KMS-11 (cell line): ENCODE measurements around the gene CCDC159.

Experiments
- H2AFZ ChIP-seq: fragments of 200-600 bp; sonication (generic); 2 replicates; pipeline ENCODE4 v1.6.1; 2016; ENCODE audit warnings: antibody characterized with exemption, mixed run types, low read depth
- H3K27ac ChIP-seq: fragments of 200-600 bp; sonication (generic); 2 replicates; pipeline ENCODE4 v1.6.1; 2016; ENCODE audit warnings: mild to moderate bottlenecking, mixed run types
- H3K27me3 ChIP-seq: fragments of 200-600 bp; sonication (generic); 2 replicates; pipeline ENCODE4 v1.6.1; 2017; ENCODE audit warnings: mild to moderate bottlenecking, low read depth, mixed run types, moderate library complexity; ENCODE audit not compliant: insufficient read depth
- H3K36me3 ChIP-seq: fragments of 200-600 bp; sonication (generic); 2 replicates; pipeline ENCODE4 v1.6.1; 2017; ENCODE audit warnings: mild to moderate bottlenecking, mixed run types; ENCODE audit not compliant: insufficient read depth
- H3K4me1 ChIP-seq: fragments of 200-600 bp; sonication (generic); 2 replicates; pipeline ENCODE4 v1.6.1; 2016; ENCODE audit warnings: mild to moderate bottlenecking, low read depth, mixed run types; ENCODE audit not compliant: poor library complexity, severe bottlenecking
- H3K4me2 ChIP-seq: fragments of 200-600 bp; sonication (generic); 2 replicates; pipeline ENCODE4 v1.7.0; 2016; ENCODE audit warnings: mild to moderate bottlenecking, mixed run types
- H3K4me3 ChIP-seq: fragments of 200-600 bp; sonication (generic); IDR thresholded peaks from 2 replicates; pipeline ENCODE4 v1.6.1; 2017; ENCODE audit warnings: low read depth, low read length, mixed read lengths; ENCODE audit not compliant: insufficient read depth
- H3K79me2 ChIP-seq: fragments of 200-600 bp; sonication (generic); 2 replicates; pipeline ENCODE4 v1.6.1; 2016; ENCODE audit warnings: low read depth, mixed run types; ENCODE audit not compliant: insufficient read depth
- H3K9ac ChIP-seq: fragments of 200-600 bp; sonication (generic); 2 replicates; pipeline ENCODE4 v1.6.1; 2016; ENCODE audit warnings: mild to moderate bottlenecking, mixed run types
- H4K20me1 ChIP-seq: fragments of 200-600 bp; sonication (generic); 2 replicates; pipeline ENCODE4 v1.6.1; 2016; ENCODE audit warnings: mild to moderate bottlenecking, mixed run types; ENCODE audit not compliant: insufficient read depth
- TF ChIP-seq, protein P1 (sequence below): fragments of 200-600 bp; sonication (generic); conservative IDR thresholded peaks from 2 replicates; pipeline ENCODE4 v1.6.1; 2017; ENCODE audit warnings: low read depth, mild to moderate bottlenecking, antibody characterized with exemption, low read length, moderate library complexity, mixed read lengths

The CCDC159 gene

DNA sequence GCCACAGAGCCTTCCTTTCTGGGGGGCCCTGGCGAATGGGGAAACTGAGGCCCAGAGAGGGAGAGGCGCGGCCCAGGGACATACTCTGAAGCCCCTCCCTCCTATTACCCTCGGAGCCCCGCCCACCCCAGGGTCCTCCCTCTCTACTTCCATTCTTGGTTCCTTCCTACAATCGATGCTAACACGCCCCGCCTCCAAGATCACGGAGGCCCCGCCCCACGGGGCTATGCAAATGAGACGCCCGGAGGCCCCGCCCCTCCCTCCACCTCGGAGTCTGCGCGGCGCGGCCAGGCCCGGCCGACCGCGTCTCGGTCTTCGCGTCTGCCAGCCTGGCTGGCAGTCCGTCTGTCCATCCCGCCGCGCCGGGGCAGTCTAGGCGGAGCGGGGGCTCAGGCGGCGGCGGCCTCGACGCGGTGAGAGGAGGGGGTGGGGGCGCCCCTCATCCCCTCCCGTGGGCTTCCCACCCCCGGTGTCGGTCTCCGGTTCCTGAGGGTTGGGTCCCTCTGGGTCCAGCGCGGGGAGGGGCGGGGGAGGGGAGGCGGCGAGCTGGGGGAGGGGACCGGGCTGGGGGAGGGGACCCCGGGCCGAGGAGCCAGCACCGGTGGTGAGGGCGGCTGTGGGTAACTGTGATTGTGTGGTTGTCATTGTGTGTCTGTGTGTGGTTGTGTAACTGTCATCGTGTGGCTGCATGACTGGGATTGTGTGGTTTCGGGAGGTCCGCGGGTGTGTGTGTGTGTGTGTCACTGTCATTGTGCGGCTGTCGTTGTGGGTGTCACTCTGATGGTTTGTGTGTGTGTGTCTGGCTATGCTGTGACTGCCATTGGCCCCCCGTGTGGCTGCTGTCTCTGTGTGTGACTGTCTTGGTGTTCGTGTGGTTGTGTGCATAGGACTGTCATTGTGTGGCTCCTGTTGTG lies 9.1 kb downstream of the CCDC159 start, which contains the start of gene PLPPR2:
Gene PLPPR2 (plus strand): TSS at position 273 of the 914 bp plus-strand sequence. CDS start 2,242 bp downstream, outside the sequence.
- no peak within 1 kb of the TSS for H3K9ac ChIP-seq
- H3K79me2 ChIP-seq: no peaks in the 10 kb centered on the region
- H3K4me1 ChIP-seq: peaks cover 9% of the 10 kb centered on the region
- no peak within 1 kb of the TSS for H3K27ac ChIP-seq
- TF ChIP-seq, protein P1, sequence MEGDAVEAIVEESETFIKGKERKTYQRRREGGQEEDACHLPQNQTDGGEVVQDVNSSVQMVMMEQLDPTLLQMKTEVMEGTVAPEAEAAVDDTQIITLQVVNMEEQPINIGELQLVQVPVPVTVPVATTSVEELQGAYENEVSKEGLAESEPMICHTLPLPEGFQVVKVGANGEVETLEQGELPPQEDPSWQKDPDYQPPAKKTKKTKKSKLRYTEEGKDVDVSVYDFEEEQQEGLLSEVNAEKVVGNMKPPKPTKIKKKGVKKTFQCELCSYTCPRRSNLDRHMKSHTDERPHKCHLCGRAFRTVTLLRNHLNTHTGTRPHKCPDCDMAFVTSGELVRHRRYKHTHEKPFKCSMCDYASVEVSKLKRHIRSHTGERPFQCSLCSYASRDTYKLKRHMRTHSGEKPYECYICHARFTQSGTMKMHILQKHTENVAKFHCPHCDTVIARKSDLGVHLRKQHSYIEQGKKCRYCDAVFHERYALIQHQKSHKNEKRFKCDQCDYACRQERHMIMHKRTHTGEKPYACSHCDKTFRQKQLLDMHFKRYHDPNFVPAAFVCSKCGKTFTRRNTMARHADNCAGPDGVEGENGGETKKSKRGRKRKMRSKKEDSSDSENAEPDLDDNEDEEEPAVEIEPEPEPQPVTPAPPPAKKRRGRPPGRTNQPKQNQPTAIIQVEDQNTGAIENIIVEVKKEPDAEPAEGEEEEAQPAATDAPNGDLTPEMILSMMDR: no peak
- H2AFZ ChIP-seq: peak within 1 kb of the TSS; percentile 52; the same call in 1 of the 2 replicates
- no peak within 1 kb of the TSS for H3K4me3 ChIP-seq
- H4K20me1 ChIP-seq: no peaks in the 10 kb centered on the region
- H3K4me2 ChIP-seq: peak within 1 kb of the TSS; percentile 54
- H3K27me3 ChIP-seq: no peaks in the 10 kb centered on the region
- no peaks in the 10 kb centered on the region for H3K36me3 ChIP-seq

DNA sequence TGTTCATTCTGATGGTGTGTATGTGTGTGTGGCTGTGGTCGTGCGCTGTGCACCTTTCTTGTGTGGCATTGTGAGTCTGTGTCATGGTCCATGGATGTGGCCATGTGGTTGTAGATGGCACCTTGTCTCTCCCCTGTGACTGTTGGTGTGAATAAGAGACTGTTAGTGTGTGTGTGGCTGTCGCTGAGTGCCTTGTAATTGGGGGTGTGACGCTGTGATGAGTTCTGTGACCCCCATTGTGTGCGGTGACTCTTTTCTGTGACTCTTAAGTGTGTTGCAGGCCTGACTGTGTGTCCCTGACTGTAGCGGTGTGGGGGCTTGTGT lies 9.7 kb downstream of the CCDC159 start:
- Histone ChIP-seq H3K4me2 (peak overlapping the region; percentile 33), H2AFZ (no peak overlapping the region), H3K4me1 (peaks cover 9% of the 10 kb centered on the region), H3K27me3 (no peaks in the 10 kb centered on the region), H3K36me3 (no peaks in the 10 kb centered on the region), H3K79me2 (no peaks in the 10 kb centered on the region), H3K9ac (no peak overlapping the region), H3K4me3 (no peak overlapping the region), H4K20me1 (no peaks in the 10 kb centered on the region), H3K27ac (no peak overlapping the region)
- TF ChIP-seq, protein P1: no peak

DNA sequence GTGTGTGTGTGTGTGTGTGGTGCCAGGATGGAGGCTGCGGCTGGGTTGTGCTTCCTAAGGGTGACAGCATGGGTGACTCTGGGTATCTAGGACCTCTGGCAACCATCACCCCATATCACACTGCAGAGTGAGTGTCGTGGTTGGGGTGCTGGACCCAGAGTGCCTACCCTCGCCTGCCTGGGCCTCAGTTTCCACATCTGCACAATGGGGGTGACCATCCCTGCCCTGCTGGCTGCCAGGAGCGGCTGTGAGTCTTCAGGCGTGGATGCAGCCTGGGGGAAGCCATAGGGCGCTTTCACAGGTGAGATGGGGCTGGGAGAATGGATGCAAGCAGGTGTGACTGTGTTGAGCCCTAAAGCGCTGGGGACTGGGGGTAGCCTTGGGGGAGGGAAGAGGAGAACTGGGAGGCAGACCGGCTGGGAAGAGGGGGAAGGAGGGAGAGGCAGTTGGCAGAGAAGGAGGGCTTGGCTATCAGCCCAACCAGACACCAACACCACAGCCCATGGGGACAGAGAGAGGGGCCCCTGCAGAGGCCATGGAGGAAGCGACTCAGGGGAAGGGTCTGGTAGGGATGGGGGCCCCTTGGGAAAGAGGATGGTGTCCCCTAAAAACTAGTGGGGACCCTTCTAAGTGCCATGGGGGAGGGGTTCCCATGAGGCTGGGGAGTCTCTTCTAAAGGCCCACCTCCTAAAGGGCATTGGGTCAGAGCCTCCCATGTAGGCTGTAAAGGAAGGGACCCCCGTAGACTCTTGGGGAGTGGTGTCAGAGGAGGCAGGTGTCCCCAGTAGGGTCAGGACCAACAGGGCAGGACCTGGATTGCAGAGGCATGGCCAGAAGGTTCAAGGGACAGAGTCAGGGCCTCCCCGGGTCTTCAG lies 10.6 kb downstream of the CCDC159 start:
- Histone ChIP-seq H3K9ac (no peak overlapping the region), H4K20me1 (no peaks in the 10 kb centered on the region), H3K4me1 (peaks cover 9% of the 10 kb centered on the region), H3K4me2 (no peak overlapping the region), H3K27me3 (no peaks in the 10 kb centered on the region), H3K36me3 (no peaks in the 10 kb centered on the region), H3K4me3 (no peak overlapping the region), H3K79me2 (no peaks in the 10 kb centered on the region), H3K27ac (no peak overlapping the region), H2AFZ (no peak overlapping the region)
- TF ChIP-seq, protein P1: no peak

DNA sequence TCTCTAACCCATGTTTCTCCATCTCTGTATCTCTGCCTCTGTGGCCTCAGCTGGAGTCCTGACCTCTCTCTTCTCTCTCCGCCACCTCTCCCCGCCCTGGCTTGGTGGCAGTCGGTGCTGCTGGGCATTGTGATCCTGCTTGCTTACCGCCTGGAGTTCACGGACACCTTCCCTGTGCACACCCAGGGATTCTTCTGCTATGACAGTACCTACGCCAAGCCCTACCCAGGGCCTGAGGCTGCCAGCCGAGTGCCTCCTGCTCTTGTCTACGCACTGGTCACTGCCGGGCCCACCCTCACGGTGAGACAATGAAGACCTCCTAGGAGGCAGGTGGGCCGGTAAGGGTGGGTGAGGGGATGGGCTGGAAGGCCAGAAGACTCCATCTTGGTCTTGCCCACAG lies 13.1 kb downstream of the CCDC159 start:
- Histone ChIP-seq H3K79me2 (no peaks in the 10 kb centered on the region), H4K20me1 (no peaks in the 10 kb centered on the region), H3K4me2 (no peak overlapping the region), H3K4me3 (no peak overlapping the region), H3K9ac (no peak overlapping the region), H3K27ac (no peak overlapping the region), H3K36me3 (no peaks in the 10 kb centered on the region), H2AFZ (no peak overlapping the region), H3K4me1 (peaks cover 9% of the 10 kb centered on the region), H3K27me3 (no peaks in the 10 kb centered on the region)
- TF ChIP-seq, protein P1: no peak
